Natural killer cell (primary cell): ENCODE measurements around the gene MYO9A. TPM values are rescaled to one million over a fixed set of nuclear protein-coding genes. Genes with fewer than 3 reads are reported as not detected.

Experiments
- ATAC-seq, 3 donors: fragments of 150-1000 bp in 2 of 3; fragments of 200-7000 bp in 1 of 3; cut with Tn5 transposase; 1 replicate in 1 of 3; 2 replicates in 2 of 3; pipeline ENCODE4 v1.10.0; 2021; ENCODE audit warnings: mild to moderate bottlenecking in 2 of 3, moderate library complexity in 2 of 3
- DNase-seq, 2 donors: peaks; one replicate each; pipeline versions ENCODE4 v3.0.0 to v3.0.0-alpha.2; 2013 to 2021; ENCODE audit warnings: mixed read lengths in 1 of 2
- H3K27ac ChIP-seq: one replicate; pipeline ENCODE4 v1.5.1; 2013; ENCODE audit warnings: mild to moderate bottlenecking, low read length
- H3K27me3 ChIP-seq: one replicate; pipeline ENCODE4 v1.6.1; 2013; ENCODE audit warnings: low read length; ENCODE audit not compliant: control insufficient read depth, insufficient read depth
- H3K36me3 ChIP-seq: one replicate; pipeline ENCODE4 v1.6.1; 2013; ENCODE audit warnings: low read length; ENCODE audit not compliant: control insufficient read depth, insufficient read depth
- H3K4me1 ChIP-seq: one replicate; pipeline ENCODE4 v1.6.1; 2013; ENCODE audit warnings: low read length; ENCODE audit not compliant: control insufficient read depth, insufficient read depth
- H3K4me3 ChIP-seq: one replicate; pipeline ENCODE4 v1.5.1; 2013; ENCODE audit warnings: low read length
- H3K9me3 ChIP-seq: one replicate; pipeline ENCODE4 v1.6.1; 2013; ENCODE audit warnings: low read length; ENCODE audit not compliant: control insufficient read depth, insufficient read depth
- H3K27ac Mint-ChIP-seq, 2 donors: one replicate each; pipeline ENCODE4 v1.8.0; 2022; ENCODE audit warnings: mild to moderate bottlenecking in 2 of 2, mixed read lengths in 2 of 2, moderate library complexity in 1 of 2
- H3K27me3 Mint-ChIP-seq, 2 donors: one replicate each; pipeline ENCODE4 v1.8.0; 2022; ENCODE audit warnings: low read depth in 2 of 2, mixed read lengths in 2 of 2
- H3K36me3 Mint-ChIP-seq: one replicate; pipeline ENCODE4 v1.8.0; 2022; ENCODE audit warnings: mixed read lengths
- H3K4me1 Mint-ChIP-seq, 2 donors: one replicate each; pipeline ENCODE4 v1.8.0; 2022; ENCODE audit warnings: mixed read lengths in 2 of 2
- H3K4me3 Mint-ChIP-seq: one replicate; pipeline ENCODE4 v1.8.0; 2022; ENCODE audit warnings: mild to moderate bottlenecking, moderate library complexity, mixed read lengths
- H3K9me3 Mint-ChIP-seq, 2 donors: one replicate each; pipeline ENCODE4 v1.8.0; 2022; ENCODE audit warnings: mixed read lengths in 2 of 2
- CTCF ChIP-seq: fragments of 200-600 bp; IDR thresholded peaks from one replicate; pipeline ENCODE4 v1.8.0; 2022; ENCODE audit warnings: antibody characterized with exemption
- WGBS: methylation state at CpG from one replicate; pipeline ENCODE4 v1.1.7; 2013; ENCODE audit warnings: missing lambda C conversion rate; ENCODE audit not compliant: insufficient coverage; 5-methylcytosine and 5-hydroxymethylcytosine counted together
- intact Hi-C: fragments of 100-400 bp; cut with micrococcal nuclease; formaldehyde crosslinking; loops from one replicate; pipeline ENCODE4 v1.14.2; 2022
- total RNA-seq, 4 donors: library from RNA; stranded (reverse); fragments of 120-200 nt in 1 of 4; gene quantifications; one replicate each; pipeline versions ENCODE4 v1.2.3 to v1.2.4, GENCODE V29; 2013 to 2022

MYO9A gene
- total RNA-seq, 3 donors from 2014 or later (not counting 1 experiment from before 2014, with no cell fraction given) = 36.3 to 40.4 (median 37.3) TPM

GRCh38 chr15:72160696-72161245, 42.8 kb upstream of the MYO9A start:
- Mint-ChIP-seq H3K9me3 (no peaks in the 10 kb centered on the region), H3K27me3 (no peaks in the 10 kb centered on the region), H3K27ac (no peak overlapping the region), H3K4me3 (no peak overlapping the region), H3K4me1 (peaks cover 2% of the 10 kb centered on the region in 2 donors), H3K36me3 (no peaks in the 10 kb centered on the region)
- intact Hi-C loops = no loop called here
- WGBS = 91% methylated on average over 3 of the region's 5 CpGs
- no peaks in the 10 kb centered on the region for H3K9me3 ChIP-seq
- H3K27me3 ChIP-seq = no peaks in the 10 kb centered on the region
- no peak overlapping the region for H3K27ac ChIP-seq
- no peak overlapping the region for H3K4me3 ChIP-seq
- DNase-seq (no peak), ATAC-seq (no peak)
- H3K4me1 ChIP-seq = peaks cover 3% of the 10 kb centered on the region
- TF ChIP-seq CTCF = no peak
- no peaks in the 10 kb centered on the region for H3K36me3 ChIP-seq

GRCh38 chr15:72156928-72157327, 39.0 kb upstream of the MYO9A start:
- no peak overlapping the region for H3K4me3 ChIP-seq
- H3K9me3 ChIP-seq = no peaks in the 10 kb centered on the region
- 83% methylated on average over 2 of the region's 2 CpGs for WGBS
- no peak overlapping the region for H3K4me3 Mint-ChIP-seq
- H3K4me1 ChIP-seq = peaks cover 6% of the 10 kb centered on the region
- intact Hi-C loops = loop anchor here (1.0 to 5.0 kb wide), 3 partner anchors 377 to 710 kb away; no protein-coding TSS in a partner anchor
- H3K36me3 ChIP-seq = no peaks in the 10 kb centered on the region
- H3K27me3 ChIP-seq = no peaks in the 10 kb centered on the region
- no peaks in the 10 kb centered on the region for H3K9me3 Mint-ChIP-seq
- H3K27ac Mint-ChIP-seq = no peak overlapping the region
- peaks cover 6 to 10% of the 10 kb centered on the region in 2 donors for H3K4me1 Mint-ChIP-seq
- DNase-seq (no peak), ATAC-seq (no peak)
- no peaks in the 10 kb centered on the region for H3K27me3 Mint-ChIP-seq
- no peak overlapping the region for H3K27ac ChIP-seq
- no peaks in the 10 kb centered on the region for H3K36me3 Mint-ChIP-seq
- TF ChIP-seq CTCF = no peak

GRCh38 chr15:72155635-72156616, 38.0 kb upstream of the MYO9A start:
- DNase-seq (peak; percentile 70 to 87), ATAC-seq (peak; percentile 77 to 95 (median 80))
- Mint-ChIP-seq H3K36me3 (no peaks in the 10 kb centered on the region), H3K27ac (peak overlapping the region in 1 of 2 donors; percentile 76), H3K4me1 (peaks cover 6 to 10% of the 10 kb centered on the region in 2 donors), H3K9me3 (no peaks in the 10 kb centered on the region), H3K4me3 (peak overlapping the region; percentile 85), H3K27me3 (no peaks in the 10 kb centered on the region)
- no peak overlapping the region for H3K27ac ChIP-seq
- H3K9me3 ChIP-seq = no peaks in the 10 kb centered on the region
- no peaks in the 10 kb centered on the region for H3K36me3 ChIP-seq
- intact Hi-C loops = loop anchor here (1.0 to 5.0 kb wide), 3 partner anchors 376 to 709 kb away; no protein-coding TSS in a partner anchor
- peak; percentile 89 for TF ChIP-seq CTCF
- peak overlapping the region; percentile 27 for H3K4me3 ChIP-seq
- H3K27me3 ChIP-seq = no peaks in the 10 kb centered on the region
- WGBS = 15% methylated on average over 19 of the region's 19 CpGs
- peaks cover 6% of the 10 kb centered on the region for H3K4me1 ChIP-seq
